OCI-LY7 (cell line): ENCODE measurements around the gene CCNK. TPM values are rescaled to one million over a fixed set of nuclear protein-coding genes. Genes with fewer than 3 reads are reported as not detected.

Experiments used
- BruUV-seq: library from RNA; stranded (reverse); fragments of 400-500 nt; replicated peaks from 2 replicates; lab custom pipeline; 2021; lab: Mats Ljungman, UMichigan
- CTCF ChIA-PET: fragments of 300-600 bp; sonication (Branson Sonifier 250); formaldehyde crosslinking; loops from one replicate; lab custom pipeline; 2022; ENCODE audit warnings: antibody characterized with exemption; ENCODE audit not compliant: unreplicated experiment; lab: Charles Lee
- POLR2A ChIA-PET: fragments of 300-600 bp; sonication (Branson Sonifier 250); formaldehyde crosslinking; loops from one replicate; lab custom pipeline; 2022; ENCODE audit warnings: antibody characterized with exemption; lab: Charles Lee
- DNase-seq: peaks from one replicate; pipeline ENCODE4 v3.0.0-alpha.2; 2015; ENCODE audit warnings: low spot score
- H2AFZ ChIP-seq: fragments of 200-600 bp; sonication (generic), shearing (Covaris generic); 2 replicates; pipeline ENCODE4 v1.6.1; 2014; ENCODE audit warnings: mild to moderate bottlenecking, antibody characterized with exemption, low read length, moderate library complexity
- H3K27ac ChIP-seq: fragments of 200-600 bp; sonication (generic); 2 replicates; pipeline ENCODE4 v1.5.1; 2014; ENCODE audit warnings: mixed run types, low read depth, mild to moderate bottlenecking, moderate library complexity, low read length, inconsistent platforms; ENCODE audit not compliant: poor library complexity, severe bottlenecking
- H3K36me3 ChIP-seq: fragments of 200-600 bp; sonication (generic); 2 replicates; pipeline ENCODE4 v1.6.1; 2014; ENCODE audit warnings: mild to moderate bottlenecking, antibody characterized with exemption, low read length, moderate library complexity, mixed read lengths; ENCODE audit not compliant: insufficient read depth
- H3K4me1 ChIP-seq: fragments of 200-600 bp; sonication (generic); 2 replicates; pipeline ENCODE4 v1.5.1; 2014; ENCODE audit warnings: mild to moderate bottlenecking, low read length; ENCODE audit not compliant: insufficient read depth, poor library complexity, severe bottlenecking
- H3K4me2 ChIP-seq: fragments of 200-600 bp; sonication (generic); 2 replicates; pipeline ENCODE4 v1.6.1; 2014; ENCODE audit warnings: mild to moderate bottlenecking, low read length
- H3K4me3 ChIP-seq: fragments of 200-600 bp; sonication (generic); 2 replicates; pipeline ENCODE4 v1.5.1; 2014; ENCODE audit warnings: mild to moderate bottlenecking, low read depth, low read length; ENCODE audit not compliant: poor library complexity, severe bottlenecking
- H3K79me2 ChIP-seq: fragments of 200-600 bp; sonication (generic); 2 replicates; pipeline ENCODE4 v1.6.1; 2016; ENCODE audit warnings: low read depth, mild to moderate bottlenecking, low read length, moderate library complexity, mixed read lengths; ENCODE audit not compliant: insufficient read depth
- H3K9me2 ChIP-seq: fragments of 200-600 bp; sonication (generic); 2 replicates; pipeline ENCODE4 v1.6.1; 2016; ENCODE audit warnings: mild to moderate bottlenecking, low read length, mixed read lengths; ENCODE audit not compliant: insufficient read depth
- H3K9me3 ChIP-seq: fragments of 200-600 bp; sonication (generic); 2 replicates; pipeline ENCODE4 v1.6.1; 2014; ENCODE audit warnings: mild to moderate bottlenecking, mixed run types, low read length, mixed read lengths
- H4K20me1 ChIP-seq: fragments of 200-600 bp; sonication (generic); 2 replicates; pipeline ENCODE4 v1.6.1; 2014; ENCODE audit warnings: mild to moderate bottlenecking, antibody characterized with exemption, low read length, moderate library complexity, mixed read lengths; ENCODE audit not compliant: insufficient read depth
- EZH2phosphoT487 ChIP-seq: fragments of 200-600 bp; sonication (generic); IDR thresholded peaks from 2 replicates; pipeline ENCODE4 v1.6.1; 2018; ENCODE audit warnings: low read depth, borderline replicate concordance, mild to moderate bottlenecking, mixed run types, antibody characterized with exemption, low read length, moderate library complexity, mixed read lengths
- intact Hi-C: fragments of 100-400 bp; cut with micrococcal nuclease; formaldehyde crosslinking; loops from one replicate; pipeline ENCODE4 v1.10.0; 2022; ENCODE audit not compliant: unreplicated experiment
- total RNA-seq, 2 experiments: library from RNA; depleted of rRNA in 1 of 2; stranded (reverse); fragments of >200 nt in 1 of 2; shearing (Covaris generic) in 1 of 2; gene quantifications; 2 replicates each; pipeline ENCODE4 v1.2.3, GENCODE V29; 2014 to 2022
- TF ChIP-seq, protein P1 (sequence below): fragments of 200-600 bp; sonication (generic); conservative IDR thresholded peaks from 2 replicates; pipeline ENCODE4 v1.5.1; 2014; ENCODE audit warnings: mild to moderate bottlenecking, antibody characterized with exemption, low read length, moderate library complexity, mixed read lengths

The CCNK gene
- total RNA-seq, 2 experiments from 2014 or later, result 25.1 to 69.0 TPM

DNA sequence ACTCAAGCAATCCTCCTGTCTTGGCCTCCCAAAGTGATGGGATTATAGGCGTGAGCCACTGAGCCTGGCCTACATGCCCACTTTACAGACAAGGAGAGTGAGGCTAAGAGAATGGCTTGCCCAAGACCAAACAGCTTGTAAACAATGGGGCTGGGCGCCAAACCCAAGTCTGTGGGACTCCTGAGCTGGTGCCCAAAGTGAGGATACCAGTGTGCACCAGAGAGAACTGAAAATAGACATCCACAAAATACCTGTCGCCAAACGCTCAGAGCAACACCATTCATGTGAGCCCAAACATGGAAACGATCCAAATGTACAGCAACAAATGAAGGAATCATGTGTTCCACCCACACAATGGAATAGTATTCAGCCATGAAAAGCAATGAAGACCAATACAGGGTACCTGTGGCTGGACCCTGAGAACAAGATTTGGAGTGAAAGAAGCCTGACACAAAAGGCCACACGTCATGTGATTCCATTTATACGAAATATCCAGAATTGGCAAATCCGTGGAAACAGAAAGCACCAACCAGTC lies 38.2 kb downstream of the CCNK start:
- intact Hi-C loops, result loop anchor here (2.0 to 5.0 kb wide), 2 partner anchors 167 to 213 kb away; no protein-coding TSS in a partner anchor
- no peaks in the 10 kb centered on the region for H3K4me1 ChIP-seq
- H3K9me2 ChIP-seq, result no peaks in the 10 kb centered on the region
- no peaks in the 10 kb centered on the region for H3K9me3 ChIP-seq
- H3K4me2 ChIP-seq, result no peak overlapping the region
- H4K20me1 ChIP-seq, result no peaks in the 10 kb centered on the region
- H3K36me3 ChIP-seq, result no peaks in the 10 kb centered on the region
- TF ChIP-seq EZH2phosphoT487, result no peak
- TF ChIP-seq, protein P1, sequence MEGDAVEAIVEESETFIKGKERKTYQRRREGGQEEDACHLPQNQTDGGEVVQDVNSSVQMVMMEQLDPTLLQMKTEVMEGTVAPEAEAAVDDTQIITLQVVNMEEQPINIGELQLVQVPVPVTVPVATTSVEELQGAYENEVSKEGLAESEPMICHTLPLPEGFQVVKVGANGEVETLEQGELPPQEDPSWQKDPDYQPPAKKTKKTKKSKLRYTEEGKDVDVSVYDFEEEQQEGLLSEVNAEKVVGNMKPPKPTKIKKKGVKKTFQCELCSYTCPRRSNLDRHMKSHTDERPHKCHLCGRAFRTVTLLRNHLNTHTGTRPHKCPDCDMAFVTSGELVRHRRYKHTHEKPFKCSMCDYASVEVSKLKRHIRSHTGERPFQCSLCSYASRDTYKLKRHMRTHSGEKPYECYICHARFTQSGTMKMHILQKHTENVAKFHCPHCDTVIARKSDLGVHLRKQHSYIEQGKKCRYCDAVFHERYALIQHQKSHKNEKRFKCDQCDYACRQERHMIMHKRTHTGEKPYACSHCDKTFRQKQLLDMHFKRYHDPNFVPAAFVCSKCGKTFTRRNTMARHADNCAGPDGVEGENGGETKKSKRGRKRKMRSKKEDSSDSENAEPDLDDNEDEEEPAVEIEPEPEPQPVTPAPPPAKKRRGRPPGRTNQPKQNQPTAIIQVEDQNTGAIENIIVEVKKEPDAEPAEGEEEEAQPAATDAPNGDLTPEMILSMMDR, result no peak
- no peak overlapping the region for H2AFZ ChIP-seq
- H3K27ac ChIP-seq, result no peak overlapping the region
- BruUV-seq, result no TSS peak
- DNase-seq, result no peak
- H3K4me3 ChIP-seq, result no peak overlapping the region
- CTCF ChIA-PET, result no interaction called here
- POLR2A ChIA-PET, result no interaction called here
- no peaks in the 10 kb centered on the region for H3K79me2 ChIP-seq

DNA sequence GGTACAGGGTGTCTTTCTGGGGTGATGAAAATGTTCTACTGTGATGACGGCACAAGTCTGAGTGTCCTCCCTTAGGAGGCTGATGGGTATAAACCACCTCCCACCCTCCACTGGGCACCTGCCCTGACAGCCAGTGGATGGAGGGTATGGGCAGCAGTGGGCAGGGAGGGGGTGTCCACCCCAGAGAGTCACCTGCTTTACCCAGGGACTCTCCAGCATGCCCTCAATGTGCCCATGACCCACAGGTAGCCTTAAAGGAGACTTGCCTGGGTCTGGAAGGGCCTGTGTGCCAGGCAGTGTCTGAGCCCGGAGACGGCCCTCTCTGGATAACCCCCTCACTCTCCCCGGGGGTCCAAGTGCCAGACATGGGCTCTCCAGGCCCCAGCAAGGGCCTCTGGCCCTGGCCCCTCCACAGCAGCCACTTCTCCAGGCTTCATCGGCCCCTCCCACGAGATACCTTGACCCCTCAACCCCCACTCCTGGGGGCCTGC lies 38.8 kb downstream of the CCNK start:
- Histone ChIP-seq H2AFZ (no peak overlapping the region), H3K4me1 (no peaks in the 10 kb centered on the region), H3K36me3 (no peaks in the 10 kb centered on the region), H3K9me2 (no peaks in the 10 kb centered on the region), H3K4me3 (no peak overlapping the region), H3K4me2 (no peak overlapping the region), H3K79me2 (no peaks in the 10 kb centered on the region), H4K20me1 (no peaks in the 10 kb centered on the region), H3K9me3 (no peaks in the 10 kb centered on the region), H3K27ac (no peak overlapping the region)
- DNase-seq, result no peak
- intact Hi-C loops, result loop anchor here (2.0 to 5.0 kb wide), 2 partner anchors 167 to 212 kb away; no protein-coding TSS in a partner anchor
- POLR2A ChIA-PET, result no interaction called here
- CTCF ChIA-PET, result no interaction called here
- TF ChIP-seq EZH2phosphoT487, result no peak
- TF ChIP-seq, protein P1, result no peak
- BruUV-seq, result no TSS peak

DNA sequence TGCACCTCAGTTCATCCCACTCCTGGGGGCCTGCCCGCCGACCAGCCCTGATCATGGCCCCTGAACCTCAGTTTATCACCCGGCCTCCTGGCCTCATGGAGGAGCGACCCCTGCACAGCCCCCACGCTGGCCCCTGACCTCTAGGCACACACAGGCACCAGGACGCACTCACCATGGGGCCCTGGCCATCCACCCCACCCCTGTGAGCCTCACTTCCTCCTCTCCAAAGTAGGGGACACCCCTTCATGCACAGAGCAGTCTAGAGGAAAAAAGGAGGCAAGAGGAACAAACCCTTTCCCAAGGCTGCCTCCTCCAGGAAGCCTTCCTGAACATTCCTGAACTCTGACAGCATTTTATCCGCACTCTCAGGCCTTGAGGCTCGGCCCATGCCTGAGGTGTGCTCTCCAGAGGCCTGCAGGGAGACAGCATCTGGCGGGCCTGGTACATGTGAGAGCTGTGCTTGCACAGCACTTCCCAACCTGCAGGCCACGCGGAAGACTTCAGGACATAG lies 39.4 kb downstream of the CCNK start:
- TF ChIP-seq EZH2phosphoT487, result no peak
- TF ChIP-seq, protein P1, result no peak
- DNase-seq, result no peak
- Histone ChIP-seq H2AFZ (no peak overlapping the region), H3K4me2 (no peak overlapping the region), H3K9me3 (no peaks in the 10 kb centered on the region), H3K79me2 (no peaks in the 10 kb centered on the region), H3K4me3 (no peak overlapping the region), H4K20me1 (no peaks in the 10 kb centered on the region), H3K9me2 (no peaks in the 10 kb centered on the region), H3K36me3 (no peaks in the 10 kb centered on the region), H3K27ac (no peak overlapping the region), H3K4me1 (no peaks in the 10 kb centered on the region)
- no TSS peak for BruUV-seq
- POLR2A ChIA-PET, result no interaction called here
- CTCF ChIA-PET, result no interaction called here
- intact Hi-C loops, result no loop called here
